Stimulated activated naive CD4-positive, alpha-beta T cell (primary cell): ENCODE measurements around the gene GFRA1.

Experiments used
- DNase-seq, 6 experiments: peaks; one replicate each; lab custom pipeline; 2025; lab: John Stamatoyannopoulos, UW

Gene GFRA1

GRCh38 chr10:116101616-116102315 lies 171.2 kb downstream of the GFRA1 start:
- no peak for DNase-seq

GRCh38 chr10:116100984-116101383 lies 172.0 kb downstream of the GFRA1 start:
- DNase-seq, result no peak

GRCh38 chr10:116099023-116099420 lies 174.0 kb downstream of the GFRA1 start:
- DNase-seq, result no peak

- DNase-seq, result no peak
Observed at GRCh38 chr10:116098411-116099022, 174.5 kb downstream of the GFRA1 start.

- DNase-seq, result no peak
Observed at GRCh38 chr10:116097239-116097784, 175.7 kb downstream of the GFRA1 start.

- no peak for DNase-seq
Observed at GRCh38 chr10:116096526-116096925, 176.5 kb downstream of the GFRA1 start.

- no peak for DNase-seq
Observed at GRCh38 chr10:116094356-116094755, 178.7 kb downstream of the GFRA1 start.

- no peak for DNase-seq
Observed at GRCh38 chr10:116093031-116093430, 180.0 kb downstream of the GFRA1 start.

GRCh38 chr10:116088985-116089384 lies 184.0 kb downstream of the GFRA1 start:
- no peak for DNase-seq

GRCh38 chr10:116085323-116085722 lies 187.7 kb downstream of the GFRA1 start:
- no peak for DNase-seq

- DNase-seq, result no peak
Observed at GRCh38 chr10:116084161-116084560, 188.8 kb downstream of the GFRA1 start.

GRCh38 chr10:116083226-116083762 lies 189.7 kb downstream of the GFRA1 start:
- DNase-seq, result no peak

- no peak for DNase-seq
Observed at GRCh38 chr10:116082762-116083161, 190.2 kb downstream of the GFRA1 start.

GRCh38 chr10:116082206-116082605 lies 190.8 kb downstream of the GFRA1 start:
- no peak for DNase-seq

GRCh38 chr10:116080553-116080952 lies 192.5 kb downstream of the GFRA1 start:
- no peak for DNase-seq

- no peak for DNase-seq
Observed at GRCh38 chr10:116079355-116079754, 193.7 kb downstream of the GFRA1 start.

GRCh38 chr10:116076621-116077020 lies 196.4 kb downstream of the GFRA1 start:
- DNase-seq, result no peak

GRCh38 chr10:116073510-116073909 lies 199.5 kb downstream of the GFRA1 start:
- DNase-seq, result no peak

- DNase-seq, result no peak
Observed at GRCh38 chr10:116073001-116073400, 200.0 kb downstream of the GFRA1 start.

GRCh38 chr10:116071453-116072148 lies 201.4 kb downstream of the GFRA1 start:
- DNase-seq, result no peak

GRCh38 chr10:116070743-116071320 lies 202.2 kb downstream of the GFRA1 start:
- DNase-seq, result no peak

- DNase-seq, result no peak
Observed at GRCh38 chr10:116069856-116070255, 203.2 kb downstream of the GFRA1 start.
